Tibial nerve (tissue), 4 donors: ENCODE measurements around the gene GAST.

ENCODE experiments used
- CTCF ChIP-seq, 5 experiments: fragments of 200-600 bp in 3 of 5; fragments of 450-650 bp in 2 of 5; sonication (generic) in 3 of 5; IDR thresholded peaks; one replicate each; pipeline ENCODE4 v1.5.1; 2016 to 2019; ENCODE audit warnings: antibody characterized with exemption in 5 of 5, mild to moderate bottlenecking in 3 of 5, moderate library complexity in 2 of 5
- EP300 ChIP-seq, 2 donors: sonication (generic); formaldehyde crosslinking; IDR thresholded peaks; one replicate each; pipeline ENCODE4 v1.6.1; 2017; ENCODE audit warnings: antibody characterized with exemption in 2 of 2, mild to moderate bottlenecking in 1 of 2
- POLR2A ChIP-seq, 2 donors: fragments of 450-650 bp; IDR thresholded peaks; one replicate each; pipeline ENCODE4 v1.6.1; 2017; ENCODE audit warnings: antibody characterized with exemption in 2 of 2, mild to moderate bottlenecking in 2 of 2, moderate library complexity in 2 of 2

DNA sequence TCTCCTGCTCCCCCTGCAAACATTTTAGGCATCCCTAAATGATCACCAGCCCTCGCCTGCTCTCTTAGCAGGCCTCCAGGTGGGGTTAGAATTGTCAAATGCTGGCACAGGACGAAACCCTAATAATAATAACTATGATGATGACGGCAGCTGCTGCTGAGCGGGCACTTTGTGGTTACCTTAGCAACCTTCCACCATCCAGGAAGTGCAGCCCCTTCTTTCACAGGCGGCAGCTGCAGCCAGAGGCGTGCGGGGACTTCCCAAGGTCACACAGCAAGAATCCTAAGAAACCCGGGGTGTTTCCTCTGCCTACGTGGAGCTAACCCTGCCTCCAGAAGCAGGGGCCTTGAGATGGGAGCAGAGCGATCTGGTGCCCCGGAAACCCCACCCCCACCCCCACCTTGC, 45.9 kb upstream of the GAST start:
- TF ChIP-seq POLR2A (IDR thresholded peaks at IDR 0.05), result peak in 1 of 2 donors; percentile 3
- TF ChIP-seq EP300 (IDR thresholded peaks at IDR 0.05), result no peak
- peak in 1 of 5 experiments; percentile 46 for TF ChIP-seq CTCF (IDR thresholded peaks at IDR 0.05)
